ENCODE results near the gene NFE2L2.
"Not testable (repeated sequence)": the region's sequence is repeated elsewhere in the genome, so short reads cannot be mapped to it uniquely, and the experiment has no call there.

NFE2L2 gene

GRCh38 chr2:177264693-177265587, at the start of gene NFE2L2:
NFE2L2 (minus strand) TSS chr2:177264727; CDS start chr2:177264576, 151 bp downstream.
- peak within 1 kb of the TSS; percentile 81 for H3K4me3 ChIP-seq (ENCODE audit: insufficient read length, low read depth)
- peak; percentile 40 for DNase-seq (ENCODE audit: low read depth, low spot score)
- no peaks in the 10 kb centered on the region for H3K27me3 ChIP-seq (ENCODE audit: insufficient read depth, insufficient read length)
- H3K36me3 ChIP-seq (ENCODE audit: insufficient read depth, insufficient read length, low read length) = peaks cover 12% of the 10 kb centered on the region
- H3K4me1 ChIP-seq (ENCODE audit: insufficient read depth, insufficient read length) = no peaks in the 10 kb centered on the region
- no peak for TF ChIP-seq YY1 (IDR thresholded peaks at IDR 0.05; ENCODE audit: insufficient read depth, insufficient read length)
- no peak for TF ChIP-seq ZNF274 (IDR thresholded peaks at IDR 0.05; ENCODE audit: low read depth, low read length)
- no peak for TF ChIP-seq SUZ12 (IDR thresholded peaks at IDR 0.05; ENCODE audit: extremely low read depth, insufficient read depth, insufficient read length)
- peak within 1 kb of the TSS; percentile 95 for H3K9ac ChIP-seq (ENCODE audit: insufficient read length, low read depth)
- H3K9me3 ChIP-seq (ENCODE audit: insufficient read depth, low read length) = no peaks in the 10 kb centered on the region

DNA sequence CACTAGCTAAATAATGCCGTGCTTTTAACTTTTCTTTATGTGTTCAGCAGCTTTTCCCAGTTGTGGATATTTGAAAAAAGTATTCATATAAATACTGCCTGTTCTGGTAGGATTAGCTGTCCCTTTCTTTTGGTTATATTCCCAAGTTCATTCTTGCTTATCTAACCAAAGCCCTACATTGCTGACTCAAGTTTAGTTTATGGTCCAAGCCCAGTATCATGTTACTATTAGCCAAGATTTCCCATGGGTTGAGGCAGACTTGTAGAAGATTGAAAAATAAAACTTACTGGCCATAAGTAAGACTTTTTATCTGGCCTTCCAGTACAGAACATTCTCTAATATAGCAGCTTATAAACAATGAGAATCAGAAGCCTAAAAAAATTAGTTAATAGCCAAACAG, 49.7 kb upstream of the NFE2L2 start:
- H3K9ac ChIP-seq (ENCODE audit: insufficient read length, low read depth) = no peak overlapping the region
- TF ChIP-seq YY1 (IDR thresholded peaks at IDR 0.05; ENCODE audit: insufficient read depth, insufficient read length) (no peak), ZNF274 (IDR thresholded peaks at IDR 0.05; ENCODE audit: low read depth, low read length) (no peak), SUZ12 (IDR thresholded peaks at IDR 0.05; ENCODE audit: extremely low read depth, insufficient read depth, insufficient read length) (no peak)
- DNase-seq (ENCODE audit: low read depth, low spot score) = no peak
- H3K4me1 ChIP-seq (ENCODE audit: insufficient read depth, insufficient read length) = no peaks in the 10 kb centered on the region
- H3K4me3 ChIP-seq (ENCODE audit: insufficient read length, low read depth) = no peak overlapping the region
- H3K9me3 ChIP-seq (ENCODE audit: insufficient read depth, low read length) = no peaks in the 10 kb centered on the region
- no peaks in the 10 kb centered on the region for H3K27me3 ChIP-seq (ENCODE audit: insufficient read depth, insufficient read length)
- H3K36me3 ChIP-seq (ENCODE audit: insufficient read depth, insufficient read length, low read length) = no peaks in the 10 kb centered on the region

DNA sequence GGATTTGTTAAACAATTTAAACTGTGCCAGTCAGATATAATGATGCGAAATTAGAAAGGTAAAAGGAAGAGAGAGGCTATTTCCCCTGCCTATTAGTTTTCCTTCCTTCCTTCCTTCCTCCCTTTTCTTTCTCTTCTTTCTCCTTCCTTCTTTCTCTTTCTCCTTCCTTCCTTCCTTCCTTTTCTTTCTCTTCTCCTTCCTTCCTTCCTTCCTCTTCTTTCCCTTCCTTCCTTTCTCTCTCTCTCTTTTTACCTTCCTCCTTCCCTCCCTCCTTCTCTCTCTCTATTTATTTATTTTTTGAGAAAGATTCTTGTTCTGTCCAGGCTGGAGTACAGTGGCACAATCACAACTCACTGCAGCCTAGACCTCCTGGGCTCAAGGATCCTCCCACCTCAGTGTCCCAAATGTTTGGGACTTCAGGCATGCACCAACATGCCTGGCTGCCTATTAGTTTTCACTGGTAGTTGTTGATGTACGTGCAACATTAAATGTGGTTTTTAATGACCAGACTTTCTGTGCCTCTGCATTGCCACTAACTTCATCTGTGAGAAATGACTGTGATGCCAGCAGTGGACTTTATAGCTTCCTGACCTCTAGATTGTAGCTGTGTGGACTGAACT, 48.7 kb upstream of the NFE2L2 start:
- no peak for DNase-seq (ENCODE audit: low read depth, low spot score)
- Histone ChIP-seq H3K27me3 (ENCODE audit: insufficient read depth, insufficient read length) (no peaks in the 10 kb centered on the region), H3K9me3 (ENCODE audit: insufficient read depth, low read length) (no peaks in the 10 kb centered on the region), H3K36me3 (ENCODE audit: insufficient read depth, insufficient read length, low read length) (no peaks in the 10 kb centered on the region), H3K4me3 (ENCODE audit: insufficient read length, low read depth) (no peak overlapping the region), H3K9ac (ENCODE audit: insufficient read length, low read depth) (no peak overlapping the region), H3K4me1 (ENCODE audit: insufficient read depth, insufficient read length) (no peaks in the 10 kb centered on the region)
- TF ChIP-seq ZNF274 (IDR thresholded peaks at IDR 0.05; ENCODE audit: low read depth, low read length) = no peak
- no peak for TF ChIP-seq SUZ12 (IDR thresholded peaks at IDR 0.05; ENCODE audit: extremely low read depth, insufficient read depth, insufficient read length)
- no peak for TF ChIP-seq YY1 (IDR thresholded peaks at IDR 0.05; ENCODE audit: insufficient read depth, insufficient read length)

DNA sequence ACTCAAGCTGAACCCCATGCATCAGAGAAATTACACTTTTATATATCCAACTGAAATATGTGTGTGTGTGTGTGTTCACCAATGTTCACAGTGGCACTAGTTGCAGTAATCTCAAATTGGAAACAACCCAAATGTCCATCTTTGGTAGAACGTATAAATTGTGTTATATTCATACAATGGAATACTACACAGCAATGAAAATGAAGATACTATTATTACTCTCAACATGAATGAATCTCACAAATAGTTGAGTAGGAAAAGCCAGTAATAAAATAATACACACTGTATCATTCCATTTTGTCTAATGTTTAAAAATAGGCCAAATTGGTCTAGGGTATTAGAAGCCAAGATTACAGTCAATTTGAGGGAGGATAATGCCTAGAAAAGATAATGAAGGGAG, 48.0 kb upstream of the NFE2L2 start:
- no peak overlapping the region for H3K9ac ChIP-seq (ENCODE audit: insufficient read length, low read depth)
- no peak overlapping the region for H3K4me3 ChIP-seq (ENCODE audit: insufficient read length, low read depth)
- no peaks in the 10 kb centered on the region for H3K27me3 ChIP-seq (ENCODE audit: insufficient read depth, insufficient read length)
- no peaks in the 10 kb centered on the region for H3K9me3 ChIP-seq (ENCODE audit: insufficient read depth, low read length)
- DNase-seq (ENCODE audit: low read depth, low spot score) = no peak
- no peak for TF ChIP-seq ZNF274 (IDR thresholded peaks at IDR 0.05; ENCODE audit: low read depth, low read length)
- TF ChIP-seq SUZ12 (IDR thresholded peaks at IDR 0.05; ENCODE audit: extremely low read depth, insufficient read depth, insufficient read length) = no peak
- TF ChIP-seq YY1 (IDR thresholded peaks at IDR 0.05; ENCODE audit: insufficient read depth, insufficient read length) = no peak
- no peaks in the 10 kb centered on the region for H3K4me1 ChIP-seq (ENCODE audit: insufficient read depth, insufficient read length)
- H3K36me3 ChIP-seq (ENCODE audit: insufficient read depth, insufficient read length, low read length) = no peaks in the 10 kb centered on the region

- H3K36me3 ChIP-seq (ENCODE audit: insufficient read depth, insufficient read length, low read length); H3K9me3 ChIP-seq (ENCODE audit: insufficient read depth, low read length); DNase-seq (ENCODE audit: low read depth, low spot score); H3K9ac ChIP-seq (ENCODE audit: insufficient read length, low read depth); H3K4me1 ChIP-seq (ENCODE audit: insufficient read depth, insufficient read length); H3K27me3 ChIP-seq (ENCODE audit: insufficient read depth, insufficient read length); H3K4me3 ChIP-seq (ENCODE audit: insufficient read length, low read depth): not testable (repeated sequence)
Observed at GRCh38 chr2:177309672-177310309, 45.3 kb upstream of the NFE2L2 start.

GRCh38 chr2:177306550-177306949, 42.0 kb upstream of the NFE2L2 start:
- no peak for TF ChIP-seq ZNF274 (IDR thresholded peaks at IDR 0.05; ENCODE audit: low read depth, low read length)
- no peak for TF ChIP-seq SUZ12 (IDR thresholded peaks at IDR 0.05; ENCODE audit: extremely low read depth, insufficient read depth, insufficient read length)
- TF ChIP-seq YY1 (IDR thresholded peaks at IDR 0.05; ENCODE audit: insufficient read depth, insufficient read length) = no peak
- Histone ChIP-seq H3K36me3 (ENCODE audit: insufficient read depth, insufficient read length, low read length) (no peaks in the 10 kb centered on the region), H3K27me3 (ENCODE audit: insufficient read depth, insufficient read length) (no peaks in the 10 kb centered on the region), H3K4me1 (ENCODE audit: insufficient read depth, insufficient read length) (no peaks in the 10 kb centered on the region), H3K9ac (ENCODE audit: insufficient read length, low read depth) (no peak overlapping the region), H3K4me3 (ENCODE audit: insufficient read length, low read depth) (no peak overlapping the region), H3K9me3 (ENCODE audit: insufficient read depth, low read length) (no peaks in the 10 kb centered on the region)
- DNase-seq (ENCODE audit: low read depth, low spot score) = no peak

- DNase-seq (ENCODE audit: low read depth, low spot score) = no peak
- H3K27me3 ChIP-seq (ENCODE audit: insufficient read depth, insufficient read length) = no peaks in the 10 kb centered on the region
- no peaks in the 10 kb centered on the region for H3K4me1 ChIP-seq (ENCODE audit: insufficient read depth, insufficient read length)
- H3K36me3 ChIP-seq (ENCODE audit: insufficient read depth, insufficient read length, low read length) = no peaks in the 10 kb centered on the region
- H3K9me3 ChIP-seq (ENCODE audit: insufficient read depth, low read length) = no peaks in the 10 kb centered on the region
- H3K9ac ChIP-seq (ENCODE audit: insufficient read length, low read depth) = no peak overlapping the region
- no peak overlapping the region for H3K4me3 ChIP-seq (ENCODE audit: insufficient read length, low read depth)
- TF ChIP-seq SUZ12 (IDR thresholded peaks at IDR 0.05; ENCODE audit: extremely low read depth, insufficient read depth, insufficient read length) = no peak
- TF ChIP-seq ZNF274 (IDR thresholded peaks at IDR 0.05; ENCODE audit: low read depth, low read length) = no peak
- no peak for TF ChIP-seq YY1 (IDR thresholded peaks at IDR 0.05; ENCODE audit: insufficient read depth, insufficient read length)
Observed at GRCh38 chr2:177303939-177304338, 39.4 kb upstream of the NFE2L2 start.
